GM19240 (cell line): Measurements from ENCODE around the gene DNAJC21.

Source experiments
- DNase-seq: peaks from one replicate; pipeline ENCODE4 v3.0.0; 2011; ENCODE audit warnings: low spot score; ENCODE audit not compliant: insufficient read length

The DNAJC21 gene

GRCh38 chr5:34977934-34978613, 48.7 kb downstream of the DNAJC21 start:
- no peak for DNase-seq

GRCh38 chr5:34978681-34979080, 49.3 kb downstream of the DNAJC21 start:
- no peak for DNase-seq

GRCh38 chr5:34982823-34983222, 53.5 kb downstream of the DNAJC21 start:
- DNase-seq = no peak

GRCh38 chr5:34986965-34987364, 57.6 kb downstream of the DNAJC21 start:
- no peak for DNase-seq

- no peak for DNase-seq
These were observed 62.3 kb downstream of the DNAJC21 start for GRCh38 chr5:34991486-34992238.

GRCh38 chr5:34993951-34994350, 64.6 kb downstream of the DNAJC21 start:
- no peak for DNase-seq

GRCh38 chr5:34996261-34996660, 66.9 kb downstream of the DNAJC21 start:
- no peak for DNase-seq

GRCh38 chr5:34998058-34998789, 68.9 kb downstream of the DNAJC21 start:
- DNase-seq = no peak

- no peak for DNase-seq
These were observed 72.5 kb downstream of the DNAJC21 start for GRCh38 chr5:35001842-35002241.

GRCh38 chr5:35002459-35002858, 73.1 kb downstream of the DNAJC21 start:
- no peak for DNase-seq

- DNase-seq = peak; percentile 45
These were observed 73.9 kb downstream of the DNAJC21 start for GRCh38 chr5:35003018-35003957.

GRCh38 chr5:35004200-35004599, 74.8 kb downstream of the DNAJC21 start:
- no peak for DNase-seq

GRCh38 chr5:35004771-35005170, 75.4 kb downstream of the DNAJC21 start:
- no peak for DNase-seq
